Progenitor cell of endocrine pancreas (in vitro differentiated cells): ENCODE results near the gene CYFIP1. TPM values are rescaled to one million over a fixed set of nuclear protein-coding genes. Genes with fewer than 3 reads are reported as not detected.

ENCODE experiments used
- DNase-seq: peaks from one replicate; pipeline ENCODE4 v3.0.0; 2021; ENCODE audit warnings: low spot score; ENCODE audit not compliant: unreplicated experiment
- H3K27ac Mint-ChIP-seq: 2 replicates; pipeline ENCODE4 v1.8.0; 2021; ENCODE audit warnings: mild to moderate bottlenecking, moderate library complexity, mixed read lengths
- H3K27me3 Mint-ChIP-seq: 2 replicates; pipeline ENCODE4 v1.8.0; 2021; ENCODE audit warnings: mixed read lengths
- H3K36me3 Mint-ChIP-seq: 2 replicates; pipeline ENCODE4 v1.8.0; 2022; ENCODE audit warnings: mixed read lengths; ENCODE audit not compliant: insufficient read depth
- H3K4me1 Mint-ChIP-seq: 2 replicates; pipeline ENCODE4 v1.8.0; 2021; ENCODE audit warnings: low read depth, mixed read lengths
- H3K4me3 Mint-ChIP-seq: 2 replicates; pipeline ENCODE4 v1.8.0; 2021; ENCODE audit warnings: low read depth, mild to moderate bottlenecking, moderate library complexity, mixed read lengths
- H3K9me3 Mint-ChIP-seq: 2 replicates; pipeline ENCODE4 v1.8.0; 2021; ENCODE audit warnings: low read depth, mixed read lengths
- total RNA-seq: library from RNA; stranded (reverse); gene quantifications from 2 replicates; pipeline ENCODE4 v1.2.1, GENCODE V29; 2021
- TF ChIP-seq, protein P1 (sequence below): fragments of 200-600 bp; sonication (generic); IDR thresholded peaks from one replicate; pipeline ENCODE4 v1.5.0; 2021; ENCODE audit warnings: antibody characterized with exemption, mild to moderate bottlenecking; ENCODE audit not compliant: unreplicated experiment

Gene CYFIP1
- total RNA-seq, 1 donor from 2014 or later = 175 TPM

- DNase-seq = no peak
- H3K4me1 Mint-ChIP-seq = peaks cover 3% of the 10 kb centered on the region
- H3K36me3 Mint-ChIP-seq = peaks cover 36% of the 10 kb centered on the region
- no peaks in the 10 kb centered on the region for H3K27me3 Mint-ChIP-seq
- no peaks in the 10 kb centered on the region for H3K9me3 Mint-ChIP-seq
- no peak overlapping the region for H3K27ac Mint-ChIP-seq
- H3K4me3 Mint-ChIP-seq = no peak overlapping the region
- TF ChIP-seq, protein P1, sequence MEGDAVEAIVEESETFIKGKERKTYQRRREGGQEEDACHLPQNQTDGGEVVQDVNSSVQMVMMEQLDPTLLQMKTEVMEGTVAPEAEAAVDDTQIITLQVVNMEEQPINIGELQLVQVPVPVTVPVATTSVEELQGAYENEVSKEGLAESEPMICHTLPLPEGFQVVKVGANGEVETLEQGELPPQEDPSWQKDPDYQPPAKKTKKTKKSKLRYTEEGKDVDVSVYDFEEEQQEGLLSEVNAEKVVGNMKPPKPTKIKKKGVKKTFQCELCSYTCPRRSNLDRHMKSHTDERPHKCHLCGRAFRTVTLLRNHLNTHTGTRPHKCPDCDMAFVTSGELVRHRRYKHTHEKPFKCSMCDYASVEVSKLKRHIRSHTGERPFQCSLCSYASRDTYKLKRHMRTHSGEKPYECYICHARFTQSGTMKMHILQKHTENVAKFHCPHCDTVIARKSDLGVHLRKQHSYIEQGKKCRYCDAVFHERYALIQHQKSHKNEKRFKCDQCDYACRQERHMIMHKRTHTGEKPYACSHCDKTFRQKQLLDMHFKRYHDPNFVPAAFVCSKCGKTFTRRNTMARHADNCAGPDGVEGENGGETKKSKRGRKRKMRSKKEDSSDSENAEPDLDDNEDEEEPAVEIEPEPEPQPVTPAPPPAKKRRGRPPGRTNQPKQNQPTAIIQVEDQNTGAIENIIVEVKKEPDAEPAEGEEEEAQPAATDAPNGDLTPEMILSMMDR = no peak
Measured at GRCh38 chr15:22867886-22868285, 112.3 kb downstream of the CYFIP1 start.

DNA sequence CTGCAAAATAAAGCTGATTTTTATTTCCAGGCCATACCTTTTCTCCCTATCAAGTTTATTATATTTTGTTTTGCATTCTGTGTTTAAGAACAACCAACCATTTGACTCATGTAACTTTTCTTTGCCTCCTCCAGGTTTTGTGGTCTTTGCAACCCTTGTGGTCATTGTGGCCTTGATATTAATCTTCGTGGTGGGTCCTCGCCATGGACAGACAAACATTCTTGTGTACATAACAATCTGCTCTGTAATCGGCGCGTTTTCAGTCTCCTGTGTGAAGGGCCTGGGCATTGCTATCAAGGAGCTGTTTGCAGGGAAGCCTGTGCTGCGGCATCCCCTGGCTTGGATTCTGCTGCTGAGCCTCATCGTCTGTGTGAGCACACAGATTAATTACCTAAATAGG, 114.1 kb downstream of the CYFIP1 start:
- no peak for DNase-seq
- Mint-ChIP-seq H3K36me3 (peaks cover 30% of the 10 kb centered on the region), H3K4me1 (peaks cover 3% of the 10 kb centered on the region), H3K27ac (peak overlapping the region; percentile 50), H3K9me3 (no peaks in the 10 kb centered on the region), H3K4me3 (no peak overlapping the region), H3K27me3 (no peaks in the 10 kb centered on the region)
- TF ChIP-seq, protein P1 = no peak

DNA sequence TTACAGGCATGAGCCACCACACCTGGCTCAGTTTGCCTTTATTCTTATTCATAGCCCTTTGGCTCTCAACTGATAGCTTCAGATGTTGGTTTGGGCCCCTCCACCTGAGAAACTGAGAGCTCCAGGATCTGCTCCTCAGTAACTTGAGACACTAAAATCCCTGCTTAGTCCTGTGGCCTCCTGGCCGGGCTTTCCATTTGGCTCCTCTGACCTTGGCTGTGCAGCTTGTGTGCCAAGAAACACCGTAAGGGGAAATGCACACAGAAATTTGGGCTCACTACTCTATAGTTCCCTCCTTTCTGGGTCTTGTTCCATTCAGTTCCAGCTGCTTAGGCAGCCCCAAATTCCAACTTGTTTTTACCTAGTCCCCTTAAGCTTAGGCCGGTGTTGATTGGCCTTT, 116.8 kb downstream of the CYFIP1 start:
- H3K27ac Mint-ChIP-seq = no peak overlapping the region
- H3K36me3 Mint-ChIP-seq = peaks cover 36% of the 10 kb centered on the region
- H3K9me3 Mint-ChIP-seq = no peaks in the 10 kb centered on the region
- DNase-seq = no peak
- peaks cover 3% of the 10 kb centered on the region for H3K4me1 Mint-ChIP-seq
- no peaks in the 10 kb centered on the region for H3K27me3 Mint-ChIP-seq
- TF ChIP-seq, protein P1 = no peak
- no peak overlapping the region for H3K4me3 Mint-ChIP-seq

DNA sequence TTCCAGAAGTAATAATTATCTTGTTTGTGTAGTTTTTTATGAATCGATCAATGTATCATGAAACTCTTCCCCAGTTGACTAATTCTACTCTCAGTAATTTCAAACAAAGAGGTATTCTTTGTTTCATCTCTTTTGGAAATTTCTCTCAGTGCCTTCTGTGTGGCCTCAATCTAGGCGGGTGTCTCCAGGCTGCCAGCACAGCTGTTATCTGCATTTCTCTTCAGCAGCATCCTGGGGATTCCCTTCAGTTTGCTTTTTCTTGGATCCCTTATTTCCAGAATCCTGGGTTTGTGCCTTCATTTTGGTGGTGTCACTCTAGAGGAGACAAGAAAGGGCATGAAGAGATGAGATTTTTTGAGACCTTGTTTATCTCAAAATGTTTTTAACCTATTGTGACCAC, 119.0 kb downstream of the CYFIP1 start:
- Mint-ChIP-seq H3K4me3 (no peak overlapping the region), H3K27ac (no peak overlapping the region), H3K9me3 (no peaks in the 10 kb centered on the region), H3K36me3 (peaks cover 34% of the 10 kb centered on the region), H3K4me1 (peaks cover 2% of the 10 kb centered on the region), H3K27me3 (no peaks in the 10 kb centered on the region)
- TF ChIP-seq, protein P1 = no peak
- DNase-seq = no peak

DNA sequence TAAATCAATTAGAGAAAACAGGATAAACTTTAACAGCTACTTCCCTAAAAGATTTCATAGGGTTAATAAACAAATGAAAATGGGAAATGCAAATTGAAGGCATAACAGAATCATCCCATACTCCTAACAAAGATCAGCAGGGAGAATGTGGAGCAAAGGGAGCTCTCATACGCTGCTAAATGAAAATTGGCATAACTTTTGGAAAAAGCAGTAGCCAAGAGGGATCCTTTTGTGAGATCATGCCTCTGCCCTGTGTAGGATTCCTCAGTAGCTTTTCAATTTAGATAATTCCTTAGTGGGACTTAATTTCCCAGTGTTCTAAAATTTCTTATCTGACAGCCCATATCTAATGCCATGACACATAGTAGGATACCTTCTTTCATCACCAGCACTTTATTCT, 123.5 kb downstream of the CYFIP1 start:
- Mint-ChIP-seq H3K9me3 (no peaks in the 10 kb centered on the region), H3K4me3 (no peak overlapping the region), H3K27me3 (no peaks in the 10 kb centered on the region), H3K4me1 (no peaks in the 10 kb centered on the region), H3K36me3 (peaks cover 31% of the 10 kb centered on the region), H3K27ac (peak overlapping the region; percentile 49)
- TF ChIP-seq, protein P1 = no peak
- DNase-seq = no peak
